Measurements from ENCODE around the gene CEP192.
"Not testable (repeated sequence)": the region's sequence is repeated elsewhere in the genome, so short reads cannot be mapped to it uniquely, and the experiment has no call there.

Gene CEP192

DNA sequence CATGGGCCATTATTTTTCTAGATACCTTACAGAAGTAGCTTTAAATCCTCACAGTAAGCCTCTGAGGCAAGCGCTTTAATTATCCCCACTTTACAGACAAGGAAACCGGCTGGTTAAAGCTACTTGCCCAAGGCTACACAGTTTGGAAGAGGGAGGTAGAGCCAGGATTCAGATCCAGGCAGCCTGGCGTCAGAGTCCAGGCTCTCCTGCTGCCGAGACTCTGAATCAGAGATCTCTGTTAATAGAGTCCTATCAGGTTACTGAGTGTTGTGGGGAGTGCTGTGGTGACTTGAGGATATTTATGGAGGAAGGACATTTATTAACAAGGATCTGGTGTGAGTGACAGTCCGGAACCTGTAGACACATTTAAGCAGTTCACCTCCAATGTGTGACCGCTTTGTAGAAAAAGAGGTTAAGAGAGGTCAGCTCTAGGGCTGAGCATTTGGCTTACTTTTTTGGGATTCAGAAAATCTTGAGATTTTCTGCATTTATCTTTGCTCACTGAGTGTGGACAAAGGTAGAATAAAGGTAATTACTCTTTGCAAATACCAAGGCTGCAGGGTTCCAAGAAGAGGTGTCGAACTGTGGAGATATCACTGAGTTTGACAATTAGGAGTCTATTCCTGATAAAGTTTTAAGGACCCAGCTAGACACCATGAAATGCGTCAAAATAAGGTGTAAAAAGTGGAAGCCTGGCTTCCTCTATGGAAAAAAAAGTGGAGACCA is 1.6 kb upstream of the CEP192 start:
- DNase-seq (ENCODE audit: low read depth in 3 of 3, low spot score in 1 of 3), result no peak

DNA sequence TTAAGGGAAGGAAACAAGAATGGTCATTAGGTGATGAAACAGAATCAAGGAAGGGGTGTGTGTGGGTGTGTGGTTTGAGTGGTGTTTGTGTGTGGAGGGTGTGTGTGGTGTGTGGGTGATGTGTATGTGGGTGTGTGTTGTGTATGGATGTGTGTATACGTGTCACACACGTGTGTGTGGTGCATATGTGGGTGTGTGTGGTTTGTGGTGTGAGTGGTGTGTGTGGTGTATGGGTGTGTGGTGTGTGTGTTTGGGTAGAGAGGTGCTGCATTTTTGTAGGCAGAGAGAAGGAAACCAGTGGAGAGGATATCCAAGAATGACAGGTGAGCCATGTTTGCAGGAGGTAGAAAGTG is 1.1 kb upstream of the CEP192 start:
- no peak for DNase-seq (ENCODE audit: low read depth in 3 of 3, low spot score in 1 of 3)

GRCh38 chr18:12990641-12990966 is 558 bp upstream of the CEP192 start:
- DNase-seq (ENCODE audit: low read depth in 3 of 3, low spot score in 1 of 3), result no peak

- no peak for DNase-seq (ENCODE audit: low read depth in 3 of 3, low spot score in 1 of 3)
Measured at GRCh38 chr18:12991821-12992179, 638 bp downstream of the CEP192 start.

GRCh38 chr18:12993439-12993838 is 2.3 kb downstream of the CEP192 start:
- DNase-seq (ENCODE audit: low read depth in 3 of 3, low spot score in 1 of 3), result no peak

DNA sequence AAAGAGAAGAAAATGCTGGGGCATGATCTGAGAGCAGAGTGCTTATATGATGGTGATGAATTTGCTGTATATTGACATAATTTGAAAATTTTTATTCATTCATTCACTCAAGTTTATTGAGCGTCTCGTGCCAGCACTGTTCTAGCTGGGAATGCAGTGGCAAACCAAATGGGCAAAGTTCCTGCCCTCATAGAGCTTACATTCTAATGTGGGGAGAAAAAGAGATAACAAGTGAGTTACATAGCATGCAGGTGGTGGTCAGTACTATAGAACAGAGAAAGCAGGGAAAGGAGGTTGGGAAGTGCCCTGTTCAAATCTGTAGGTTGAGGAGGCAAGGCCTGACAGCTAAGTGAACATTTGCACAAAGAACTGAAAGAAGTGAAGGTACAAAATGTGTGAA is 4.3 kb downstream of the CEP192 start:
- DNase-seq (ENCODE audit: low read depth in 3 of 3, low spot score in 1 of 3), result no peak

GRCh38 chr18:12995952-12996477 is 4.9 kb downstream of the CEP192 start:
- no peak for DNase-seq (ENCODE audit: low read depth in 3 of 3, low spot score in 1 of 3)

- no peak for DNase-seq (ENCODE audit: low read depth in 3 of 3, low spot score in 1 of 3)
Measured at GRCh38 chr18:12996661-12997292, 5.6 kb downstream of the CEP192 start.

DNA sequence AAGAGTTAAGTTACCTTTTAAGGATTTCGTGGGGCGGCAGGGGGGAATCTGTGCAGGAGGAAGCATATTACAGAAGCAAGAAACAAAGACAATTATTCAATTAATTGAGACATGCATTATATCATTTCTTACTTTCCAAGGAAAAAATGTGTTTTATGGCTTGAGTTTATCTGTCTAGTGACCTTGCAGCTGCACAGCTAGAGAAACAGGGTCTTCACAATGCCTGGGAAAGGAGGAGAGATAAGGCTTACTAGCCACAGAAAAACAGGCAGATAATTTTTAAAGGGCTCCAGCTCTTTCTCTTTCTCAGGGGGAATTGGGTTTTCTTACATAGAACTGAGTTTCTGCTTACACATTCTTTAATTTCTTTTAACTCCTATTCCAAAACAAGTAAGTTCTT is 6.2 kb downstream of the CEP192 start:
- DNase-seq (ENCODE audit: low read depth in 3 of 3, low spot score in 1 of 3), result not testable (repeated sequence)

DNA sequence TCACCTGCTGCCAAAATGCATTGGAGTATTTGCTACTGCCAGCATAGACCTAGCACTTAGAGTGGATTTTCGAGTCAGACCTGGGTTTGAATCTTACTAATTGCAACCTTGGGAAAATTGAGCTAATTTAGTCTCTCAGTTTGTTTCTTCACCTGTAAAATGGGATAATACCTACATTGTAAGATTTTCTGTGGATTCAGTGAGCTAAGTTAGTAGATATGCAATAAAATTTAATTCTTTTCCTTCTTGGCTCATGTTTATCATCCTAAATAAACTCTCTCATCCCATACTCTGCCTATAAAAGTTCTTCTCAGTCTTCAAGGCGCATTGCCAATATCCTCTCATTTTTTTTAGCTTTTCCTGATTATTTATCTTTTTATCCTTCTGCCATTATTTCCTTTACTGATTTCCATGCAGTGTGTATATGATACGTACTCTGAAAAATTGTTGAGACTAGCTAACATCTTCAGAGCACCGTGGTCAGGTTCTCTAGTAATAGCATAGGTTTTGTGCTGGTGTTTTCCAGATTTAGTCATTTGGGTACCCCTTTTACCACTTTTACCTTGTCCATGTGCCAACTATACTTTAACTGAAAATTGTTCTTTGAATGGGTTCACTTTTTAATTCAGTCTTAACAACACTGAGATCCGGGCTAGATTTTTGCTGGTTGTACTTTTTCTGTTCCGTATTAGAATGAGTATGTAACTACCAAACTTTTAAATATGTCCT is 7.3 kb downstream of the CEP192 start:
- DNase-seq (ENCODE audit: low read depth in 3 of 3, low spot score in 1 of 3), result no peak

GRCh38 chr18:13003466-13003896 is 12.3 kb downstream of the CEP192 start:
- DNase-seq (ENCODE audit: low read depth in 3 of 3, low spot score in 1 of 3), result no peak

GRCh38 chr18:13004396-13004795 is 13.2 kb downstream of the CEP192 start:
- DNase-seq (ENCODE audit: low read depth in 3 of 3, low spot score in 1 of 3), result no peak

GRCh38 chr18:13005289-13005688 is 14.1 kb downstream of the CEP192 start:
- DNase-seq (ENCODE audit: low read depth in 3 of 3, low spot score in 1 of 3), result no peak

GRCh38 chr18:13006531-13007247 is 15.5 kb downstream of the CEP192 start:
- DNase-seq (ENCODE audit: low read depth in 3 of 3, low spot score in 1 of 3), result no peak

GRCh38 chr18:13007248-13007560 is 16.0 kb downstream of the CEP192 start:
- no peak for DNase-seq (ENCODE audit: low read depth in 3 of 3, low spot score in 1 of 3)

- DNase-seq (ENCODE audit: low read depth in 3 of 3, low spot score in 1 of 3), result no peak
Measured at GRCh38 chr18:13011719-13012118, 20.6 kb downstream of the CEP192 start.

DNA sequence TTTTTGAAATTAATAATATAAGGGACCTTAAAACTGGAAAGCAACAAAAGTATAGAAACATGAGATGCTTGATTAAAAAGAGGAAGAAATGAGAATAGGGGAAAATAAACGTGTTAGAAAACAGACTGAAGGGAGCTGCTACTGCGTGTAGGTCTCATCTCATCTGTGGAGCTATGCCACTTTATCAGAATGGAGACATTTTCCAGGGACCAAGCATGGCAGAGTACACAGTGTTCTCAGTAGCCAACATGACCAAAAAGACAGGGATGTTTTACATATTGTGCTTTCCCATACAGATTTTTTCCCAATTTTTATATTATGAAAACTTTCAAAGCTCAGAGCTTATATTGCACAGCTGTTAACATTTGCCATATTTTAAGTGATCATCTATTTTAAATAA is 23.1 kb downstream of the CEP192 start:
- DNase-seq (ENCODE audit: low read depth in 3 of 3, low spot score in 1 of 3), result no peak

- no peak for DNase-seq (ENCODE audit: low read depth in 3 of 3, low spot score in 1 of 3)
Measured at GRCh38 chr18:13014818-13015217, 23.7 kb downstream of the CEP192 start.

- no peak for DNase-seq (ENCODE audit: low read depth in 3 of 3, low spot score in 1 of 3)
Measured at GRCh38 chr18:13017247-13017875, 26.2 kb downstream of the CEP192 start.

GRCh38 chr18:13018374-13018773 is 27.2 kb downstream of the CEP192 start:
- no peak for DNase-seq (ENCODE audit: low read depth in 3 of 3, low spot score in 1 of 3)

GRCh38 chr18:13019301-13019700 is 28.1 kb downstream of the CEP192 start:
- no peak for DNase-seq (ENCODE audit: low read depth in 3 of 3, low spot score in 1 of 3)

Data from stimulated activated CD4-positive, alpha-beta T cell treated with anti-CD3 and anti-CD28 coated beads, TNF-alpha, amount 100 ng/mL, for 1 hour (primary cell).